Calu3 (cell line): Measurements from ENCODE around the gene CCNA2. TPM values are rescaled to one million over a fixed set of nuclear protein-coding genes. Genes with fewer than 3 reads are reported as not detected.

Experiments
- BruUV-seq: library from RNA; stranded (reverse); fragments of 400-500 nt; replicated peaks from 2 replicates; lab custom pipeline; 2021; lab: Mats Ljungman, UMichigan
- CTCF ChIA-PET: fragments of 300-600 bp; sonication (Branson Sonifier 250); formaldehyde crosslinking; loops from one replicate; lab custom pipeline; 2022; ENCODE audit warnings: antibody characterized with exemption; lab: Charles Lee
- DNase-seq: peaks from one replicate; pipeline ENCODE4 v3.0.0; 2022
- H3K27ac Mint-ChIP-seq: one replicate; pipeline ENCODE4 v1.8.0; 2022; ENCODE audit warnings: mixed read lengths; ENCODE audit not compliant: unreplicated experiment
- H3K27me3 Mint-ChIP-seq: one replicate; pipeline ENCODE4 v1.8.0; 2022; ENCODE audit warnings: mixed read lengths; ENCODE audit not compliant: unreplicated experiment
- H3K36me3 Mint-ChIP-seq: one replicate; pipeline ENCODE4 v1.8.0; 2022; ENCODE audit warnings: mild to moderate bottlenecking, moderate library complexity, mixed read lengths; ENCODE audit not compliant: insufficient read depth, unreplicated experiment
- H3K4me1 Mint-ChIP-seq: one replicate; pipeline ENCODE4 v1.8.0; 2022; ENCODE audit warnings: mild to moderate bottlenecking, low read depth, mixed read lengths; ENCODE audit not compliant: unreplicated experiment
- H3K4me3 Mint-ChIP-seq: one replicate; pipeline ENCODE4 v1.8.0; 2022; ENCODE audit warnings: mild to moderate bottlenecking, low read depth, moderate library complexity, mixed read lengths; ENCODE audit not compliant: unreplicated experiment
- H3K9me3 Mint-ChIP-seq: one replicate; pipeline ENCODE4 v1.8.0; 2022; ENCODE audit warnings: low read depth, mixed read lengths; ENCODE audit not compliant: unreplicated experiment
- intact Hi-C: fragments of 100-400 bp; cut with micrococcal nuclease; formaldehyde crosslinking; loops from one replicate; pipeline ENCODE4 v1.10.0; 2022; ENCODE audit not compliant: unreplicated experiment
- total RNA-seq: library from RNA; stranded (reverse); gene quantifications from 2 replicates; pipeline ENCODE4 v1.2.3, GENCODE V29; 2022
- TF ChIP-seq, protein P1 (sequence below): fragments of 200-600 bp; IDR thresholded peaks from one replicate; pipeline ENCODE4 v1.8.0; 2022; ENCODE audit warnings: antibody characterized with exemption; ENCODE audit not compliant: unreplicated experiment

The CCNA2 gene
- total RNA-seq, 1 experiment from 2014 or later = 32.6 TPM

DNA sequence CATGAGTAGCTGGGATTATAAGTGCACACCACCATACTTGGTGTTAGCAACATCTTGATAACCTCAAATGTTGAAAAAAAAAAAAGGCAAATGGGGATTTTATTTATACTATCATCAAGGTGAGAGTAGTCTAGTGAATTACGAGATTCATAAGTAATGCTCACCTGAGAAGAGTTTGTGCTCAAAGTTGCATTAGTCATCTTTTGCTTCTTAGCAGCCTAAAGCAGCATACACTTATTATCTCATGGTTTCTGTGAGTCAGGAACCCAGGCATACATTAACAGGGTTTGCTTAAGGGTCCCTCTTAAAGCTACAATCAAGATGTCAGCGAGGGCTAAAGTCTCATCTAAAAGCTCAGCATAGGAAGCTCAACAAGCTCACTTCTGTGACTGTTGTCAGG is 30.7 kb downstream of the CCNA2 start:
- intact Hi-C loops = no loop called here
- Mint-ChIP-seq H3K27ac (no peak overlapping the region), H3K4me1 (peaks cover 30% of the 10 kb centered on the region), H3K36me3 (no peaks in the 10 kb centered on the region), H3K4me3 (no peak overlapping the region), H3K9me3 (no peaks in the 10 kb centered on the region), H3K27me3 (no peaks in the 10 kb centered on the region)
- no peak for DNase-seq
- no TSS peak for BruUV-seq
- TF ChIP-seq, protein P1, sequence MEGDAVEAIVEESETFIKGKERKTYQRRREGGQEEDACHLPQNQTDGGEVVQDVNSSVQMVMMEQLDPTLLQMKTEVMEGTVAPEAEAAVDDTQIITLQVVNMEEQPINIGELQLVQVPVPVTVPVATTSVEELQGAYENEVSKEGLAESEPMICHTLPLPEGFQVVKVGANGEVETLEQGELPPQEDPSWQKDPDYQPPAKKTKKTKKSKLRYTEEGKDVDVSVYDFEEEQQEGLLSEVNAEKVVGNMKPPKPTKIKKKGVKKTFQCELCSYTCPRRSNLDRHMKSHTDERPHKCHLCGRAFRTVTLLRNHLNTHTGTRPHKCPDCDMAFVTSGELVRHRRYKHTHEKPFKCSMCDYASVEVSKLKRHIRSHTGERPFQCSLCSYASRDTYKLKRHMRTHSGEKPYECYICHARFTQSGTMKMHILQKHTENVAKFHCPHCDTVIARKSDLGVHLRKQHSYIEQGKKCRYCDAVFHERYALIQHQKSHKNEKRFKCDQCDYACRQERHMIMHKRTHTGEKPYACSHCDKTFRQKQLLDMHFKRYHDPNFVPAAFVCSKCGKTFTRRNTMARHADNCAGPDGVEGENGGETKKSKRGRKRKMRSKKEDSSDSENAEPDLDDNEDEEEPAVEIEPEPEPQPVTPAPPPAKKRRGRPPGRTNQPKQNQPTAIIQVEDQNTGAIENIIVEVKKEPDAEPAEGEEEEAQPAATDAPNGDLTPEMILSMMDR = no peak
- CTCF ChIA-PET = no interaction called here

DNA sequence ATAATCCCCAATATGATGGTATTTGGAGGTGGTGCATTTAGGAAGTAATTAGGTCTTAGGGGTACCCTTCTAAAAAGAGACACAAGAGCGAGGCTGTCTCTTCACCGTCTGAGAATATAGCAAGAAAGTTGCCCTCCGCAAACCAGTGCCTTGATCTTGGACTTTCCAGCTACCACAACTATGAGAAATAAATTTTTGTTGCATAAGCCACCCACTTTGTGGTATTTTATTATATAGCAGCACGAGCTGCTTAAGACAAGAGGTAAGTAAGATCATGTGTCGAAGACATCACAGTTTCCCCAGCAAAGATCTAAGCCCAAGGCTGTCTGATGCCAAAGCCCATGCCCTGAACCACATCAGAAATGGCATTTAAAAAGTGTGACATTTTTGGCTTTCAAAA is 32.2 kb downstream of the CCNA2 start:
- Mint-ChIP-seq H3K4me1 (peaks cover 29% of the 10 kb centered on the region), H3K36me3 (no peaks in the 10 kb centered on the region), H3K27ac (no peak overlapping the region), H3K9me3 (no peaks in the 10 kb centered on the region), H3K27me3 (no peaks in the 10 kb centered on the region), H3K4me3 (no peak overlapping the region)
- no TSS peak for BruUV-seq
- DNase-seq = no peak
- intact Hi-C loops = no loop called here
- CTCF ChIA-PET = no interaction called here
- TF ChIP-seq, protein P1 = no peak

GRCh38 chr4:121790976-121791375 is 32.7 kb downstream of the CCNA2 start:
- no peak for DNase-seq
- no peaks in the 10 kb centered on the region for H3K27me3 Mint-ChIP-seq
- H3K4me1 Mint-ChIP-seq = peaks cover 24% of the 10 kb centered on the region
- TF ChIP-seq, protein P1 = no peak
- BruUV-seq = no TSS peak
- H3K9me3 Mint-ChIP-seq = no peaks in the 10 kb centered on the region
- no peak overlapping the region for H3K27ac Mint-ChIP-seq
- CTCF ChIA-PET = no interaction called here
- no peaks in the 10 kb centered on the region for H3K36me3 Mint-ChIP-seq
- intact Hi-C loops = no loop called here
- no peak overlapping the region for H3K4me3 Mint-ChIP-seq

DNA sequence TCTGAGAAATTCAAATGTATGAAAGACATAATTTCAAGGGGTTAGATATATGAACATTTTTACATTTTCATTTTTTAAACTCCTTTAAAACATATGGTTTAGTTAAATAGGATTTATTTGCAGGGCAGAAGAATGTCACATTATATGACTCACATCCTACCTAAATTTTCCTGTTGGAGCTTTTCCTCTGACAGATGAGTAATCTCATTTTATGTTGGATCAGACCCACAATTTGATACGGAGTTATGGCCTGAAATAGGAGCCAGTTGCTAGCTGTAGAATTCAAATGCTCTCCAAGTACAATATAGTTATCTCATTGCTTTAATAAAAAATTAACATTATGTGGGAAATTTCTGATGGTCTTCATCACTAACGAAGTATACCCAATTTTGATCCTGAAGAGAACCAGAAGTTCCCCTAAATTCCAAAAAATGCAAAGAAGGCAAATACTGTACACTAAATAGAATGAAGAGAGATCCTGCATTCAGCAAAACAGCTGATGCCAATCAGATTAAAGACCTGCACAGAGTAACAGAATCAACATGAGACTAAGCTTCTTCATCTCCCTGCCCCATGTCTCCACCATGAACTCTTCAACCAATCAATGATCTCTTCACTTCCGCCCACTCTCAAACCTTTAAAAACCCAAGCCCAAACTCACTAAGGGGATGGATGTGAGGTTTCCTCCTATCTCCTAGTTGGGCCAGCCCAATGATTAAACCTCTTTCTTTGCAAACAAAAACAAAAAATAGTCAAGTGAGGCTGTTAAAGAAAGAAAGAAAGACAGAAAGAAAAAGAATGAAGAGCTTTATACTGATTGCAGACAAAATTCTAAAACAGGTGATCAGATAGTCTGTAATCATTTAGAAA is 33.5 kb downstream of the CCNA2 start:
- no peak overlapping the region for H3K27ac Mint-ChIP-seq
- no peak overlapping the region for H3K4me3 Mint-ChIP-seq
- H3K9me3 Mint-ChIP-seq = no peaks in the 10 kb centered on the region
- no peaks in the 10 kb centered on the region for H3K36me3 Mint-ChIP-seq
- intact Hi-C loops = no loop called here
- no peaks in the 10 kb centered on the region for H3K27me3 Mint-ChIP-seq
- CTCF ChIA-PET = no interaction called here
- no peak for DNase-seq
- no TSS peak for BruUV-seq
- TF ChIP-seq, protein P1 = no peak
- H3K4me1 Mint-ChIP-seq = peaks cover 23% of the 10 kb centered on the region
